A673 (cell line): Measurements from ENCODE around the gene JAML. TPM values are rescaled to one million over a fixed set of nuclear protein-coding genes. Genes with fewer than 3 reads are reported as not detected.

Source experiments
- BruUV-seq: library from RNA; stranded (reverse); fragments of 400-500 nt; replicated peaks from 2 replicates; lab custom pipeline; 2021; lab: Mats Ljungman, UMichigan
- CTCF ChIA-PET: fragments of 300-600 bp; sonication (Branson Sonifier 250); formaldehyde crosslinking; loops from one replicate; lab custom pipeline; 2022; ENCODE audit warnings: antibody characterized with exemption; lab: Charles Lee
- POLR2A ChIA-PET: fragments of 300-600 bp; sonication (Branson Sonifier 250); formaldehyde crosslinking; loops from one replicate; lab custom pipeline; 2022; ENCODE audit warnings: antibody characterized with exemption; ENCODE audit not compliant: low non-redundant PET; lab: Charles Lee
- DNase-seq: peaks from one replicate; pipeline ENCODE4 v3.0.0-alpha.2; 2015; ENCODE audit warnings: low spot score
- H3K27ac ChIP-seq: fragments of 200-600 bp; sonication (generic); 2 replicates; pipeline ENCODE4 v1.5.1; 2016; ENCODE audit warnings: mixed run types, low read depth, mild to moderate bottlenecking, mixed read lengths, antibody characterized with exemption, low read length; ENCODE audit not compliant: poor library complexity, severe bottlenecking
- H3K27me3 ChIP-seq: fragments of 200-600 bp; sonication (generic); replicated peaks from 2 replicates; pipeline ENCODE4 v1.6.1; 2017; ENCODE audit warnings: mixed run types, low read depth, mild to moderate bottlenecking, mixed read lengths, antibody characterized with exemption, low read length; ENCODE audit not compliant: insufficient read depth, poor library complexity
- H3K36me3 ChIP-seq: fragments of 200-600 bp; sonication (generic); 2 replicates; pipeline ENCODE4 v1.6.1; 2016; ENCODE audit warnings: mixed run types, mild to moderate bottlenecking, mixed read lengths, antibody characterized with exemption, low read length; ENCODE audit not compliant: insufficient read depth, poor library complexity, severe bottlenecking
- H3K4me1 ChIP-seq: fragments of 200-600 bp; sonication (generic); 2 replicates; pipeline ENCODE4 v1.6.1; 2017; ENCODE audit warnings: mixed run types, mild to moderate bottlenecking, mixed read lengths, antibody characterized with exemption, low read length; ENCODE audit not compliant: insufficient read depth, poor library complexity, severe bottlenecking
- H3K4me3 ChIP-seq: fragments of 200-600 bp; sonication (generic); 2 replicates; pipeline ENCODE4 v1.5.1; 2016; ENCODE audit warnings: low read depth, mixed run types, mild to moderate bottlenecking, mixed read lengths, low read length; ENCODE audit not compliant: poor library complexity, severe bottlenecking
- H3K9me3 ChIP-seq: fragments of 200-600 bp; sonication (generic); 2 replicates; pipeline ENCODE4 v1.6.1; 2016; ENCODE audit warnings: mixed run types, low read depth, mild to moderate bottlenecking, mixed read lengths, antibody characterized with exemption, low read length; ENCODE audit not compliant: poor library complexity, severe bottlenecking
- CTCF ChIP-seq: fragments of 300-800, 200-600 bp; sonication (generic); conservative IDR thresholded peaks from 2 replicates; pipeline ENCODE4 v1.5.1; 2017; ENCODE audit warnings: low read depth, mild to moderate bottlenecking, antibody characterized with exemption, low read length, moderate library complexity, mixed read lengths
- EZH2 ChIP-seq: fragments of 200-600 bp; sonication (generic); IDR thresholded peaks from 2 replicates; pipeline ENCODE4 v1.6.1; 2017; ENCODE audit warnings: borderline replicate concordance, low read depth, mild to moderate bottlenecking, mixed read lengths, antibody characterized with exemption, low read length; ENCODE audit not compliant: poor library complexity, severe bottlenecking
- intact Hi-C: fragments of 100-400 bp; cut with micrococcal nuclease; formaldehyde crosslinking; loops from one replicate; pipeline ENCODE4 v1.10.0; 2022; ENCODE audit not compliant: unreplicated experiment
- total RNA-seq: library from RNA; stranded (reverse); gene quantifications from 2 replicates; pipeline ENCODE4 v1.2.3, GENCODE V29; 2021

The JAML gene
- total RNA-seq, 1 experiment from 2014 or later: not detected

DNA sequence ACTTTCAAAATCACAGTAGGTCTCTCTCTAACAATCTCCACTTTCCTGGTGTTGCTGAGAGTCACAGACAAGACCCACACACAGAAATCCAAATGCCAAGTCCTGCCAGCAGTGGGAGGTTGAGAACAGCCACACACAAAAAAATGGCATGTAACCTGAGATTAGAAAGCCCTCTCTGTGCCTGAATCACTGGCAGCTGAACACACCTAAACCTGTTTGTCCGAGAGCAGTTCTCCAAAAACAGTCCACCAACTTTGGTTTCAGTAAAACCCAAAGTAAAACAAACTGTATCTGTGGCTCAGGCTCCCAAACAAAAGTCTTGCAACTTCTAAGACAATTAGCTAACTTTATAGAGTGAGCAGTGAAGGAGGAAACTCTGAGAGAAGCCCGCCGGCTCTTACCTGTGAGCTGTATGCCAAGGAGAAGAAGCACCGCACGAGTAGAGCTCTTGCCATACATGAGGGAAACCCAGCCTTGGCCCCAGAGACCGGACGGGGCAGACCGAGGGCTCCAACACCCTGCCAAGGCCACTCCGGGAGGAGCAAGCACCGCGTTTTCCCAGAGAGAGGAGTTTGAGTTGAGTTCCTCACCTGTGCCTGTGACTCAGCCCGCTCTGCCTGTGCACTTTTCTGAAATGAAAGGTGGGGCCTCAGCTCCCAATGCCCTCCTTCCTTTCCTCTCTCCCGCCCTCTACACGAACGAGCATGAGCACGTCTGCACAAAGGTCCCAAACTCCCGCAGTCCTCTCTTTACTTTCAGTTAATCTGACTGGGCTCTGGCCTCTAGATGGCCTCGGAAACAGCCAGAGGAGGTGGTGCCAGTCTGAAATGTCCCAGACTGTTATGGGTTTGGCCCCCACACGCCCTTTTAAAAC is 39.1 kb upstream of the JAML start, which contains the start of gene MPZL2:
Gene MPZL2 (minus strand): TSS at position 603 of the 874 bp plus-strand sequence. CDS start 144 bp downstream, at position 459.
- TF ChIP-seq CTCF: no peak
- TF ChIP-seq EZH2: no peak
- no TSS peak for BruUV-seq
- no peak for DNase-seq
- no peaks in the 10 kb centered on the region for H3K9me3 ChIP-seq
- H3K36me3 ChIP-seq: no peaks in the 10 kb centered on the region
- no peak within 1 kb of the TSS for H3K27ac ChIP-seq
- H3K4me3 ChIP-seq: no peak within 1 kb of the TSS
- ChIA-PET POLR2A (no interaction called here), CTCF (interaction anchor here (0.6 kb wide), 1 partner anchor 256 kb away, joined by 3 read pairs; no protein-coding TSS in a partner anchor)
- H3K27me3 ChIP-seq: peaks cover 85% of the 10 kb centered on the region
- no peaks in the 10 kb centered on the region for H3K4me1 ChIP-seq
- intact Hi-C loops: no loop called here

- CTCF ChIA-PET: no interaction called here
- TF ChIP-seq EZH2 (no peak), CTCF (no peak)
These were observed 38.3 kb upstream of the JAML start for GRCh38 chr11:118263112-118263511.

GRCh38 chr11:118260353-118260752 is 35.5 kb upstream of the JAML start:
- Histone ChIP-seq H3K9me3 (no peaks in the 10 kb centered on the region), H3K27ac (no peak overlapping the region), H3K27me3 (peaks cover 69% of the 10 kb centered on the region), H3K4me1 (no peaks in the 10 kb centered on the region), H3K36me3 (no peaks in the 10 kb centered on the region), H3K4me3 (no peak overlapping the region)
- POLR2A ChIA-PET: no interaction called here
- CTCF ChIA-PET: no interaction called here
- TF ChIP-seq CTCF: no peak
- no peak for TF ChIP-seq EZH2
- intact Hi-C loops: no loop called here
- no peak for DNase-seq
- BruUV-seq: no TSS peak

More at GRCh38 chr11:118263112-118263511, 38.3 kb upstream of the JAML start:
- Histone ChIP-seq H3K9me3 (no peaks in the 10 kb centered on the region), H3K36me3 (no peaks in the 10 kb centered on the region), H3K27ac (no peak overlapping the region), H3K4me1 (no peaks in the 10 kb centered on the region), H3K4me3 (no peak overlapping the region), H3K27me3 (peaks cover 77% of the 10 kb centered on the region)
- POLR2A ChIA-PET: no interaction called here
- intact Hi-C loops: no loop called here
- no peak for DNase-seq
- BruUV-seq: no TSS peak
